ENCODE results near the gene HSPA12B.

DNA sequence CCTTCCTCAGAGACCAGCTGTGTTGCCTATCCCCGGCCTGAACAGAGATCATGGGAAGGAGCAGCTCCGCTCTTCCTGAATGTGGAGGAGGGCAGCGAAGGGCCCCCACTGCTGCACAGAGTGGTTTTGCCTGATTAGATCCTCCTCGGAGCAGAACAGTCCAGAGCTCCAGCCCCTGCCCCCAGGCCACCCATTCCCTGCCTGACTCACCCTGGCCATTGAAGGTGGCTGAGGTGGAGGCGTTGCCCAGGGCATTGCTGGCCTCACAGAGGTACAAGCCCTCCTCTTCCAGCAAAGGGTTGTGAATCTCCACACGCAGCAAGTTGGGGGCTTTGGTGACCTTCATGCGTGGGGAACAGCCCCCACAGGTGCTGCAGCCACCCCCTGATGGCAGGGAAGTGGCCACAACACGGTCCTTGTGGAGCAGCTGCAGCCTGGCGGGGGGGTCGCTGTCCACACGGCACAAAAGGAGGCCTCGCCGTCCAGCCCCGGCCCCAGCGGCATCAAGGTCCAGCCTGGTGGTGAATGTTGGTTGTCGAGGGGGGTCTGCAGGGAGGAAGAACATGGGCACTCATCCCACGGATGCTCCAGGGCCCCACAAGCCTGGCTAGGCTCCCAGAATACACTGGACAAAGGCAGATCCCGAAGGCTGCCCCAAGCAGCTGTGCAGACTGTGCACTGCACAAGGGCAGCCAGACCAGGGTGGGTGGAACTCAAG, 34.7 kb upstream of the HSPA12B start:
- TF ChIP-seq NFRKB (IDR thresholded peaks at IDR 0.05) (no peak), FOXA1 (IDR thresholded peaks at IDR 0.05) (no peak), ELF4 (IDR thresholded peaks at IDR 0.05) (no peak), SP1 (IDR thresholded peaks at IDR 0.05) (no peak), SUZ12 (IDR thresholded peaks at IDR 0.05) (no peak), BHLHE40 (IDR thresholded peaks at IDR 0.05; ENCODE audit: borderline replicate concordance) (no peak), ZNF384 (IDR thresholded peaks at IDR 0.05) (no peak), HDGF (IDR thresholded peaks at IDR 0.05; ENCODE audit: borderline replicate concordance) (no peak)
- TF ChIP-seq, protein P1, sequence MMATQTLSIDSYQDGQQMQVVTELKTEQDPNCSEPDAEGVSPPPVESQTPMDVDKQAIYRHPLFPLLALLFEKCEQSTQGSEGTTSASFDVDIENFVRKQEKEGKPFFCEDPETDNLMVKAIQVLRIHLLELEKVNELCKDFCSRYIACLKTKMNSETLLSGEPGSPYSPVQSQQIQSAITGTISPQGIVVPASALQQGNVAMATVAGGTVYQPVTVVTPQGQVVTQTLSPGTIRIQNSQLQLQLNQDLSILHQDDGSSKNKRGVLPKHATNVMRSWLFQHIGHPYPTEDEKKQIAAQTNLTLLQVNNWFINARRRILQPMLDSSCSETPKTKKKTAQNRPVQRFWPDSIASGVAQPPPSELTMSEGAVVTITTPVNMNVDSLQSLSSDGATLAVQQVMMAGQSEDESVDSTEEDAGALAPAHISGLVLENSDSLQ (IDR thresholded peaks at IDR 0.05), result no peak
